Thyroid gland (tissue), 4 donors: ENCODE data around the gene CFAP410.

Experiments used
- CTCF ChIP-seq, 6 experiments: fragments of 200-600 bp in 3 of 6; fragments of 450-650 bp in 3 of 6; sonication (generic) in 3 of 6; IDR thresholded peaks; one replicate each; pipeline ENCODE4 v1.5.1; 2016 to 2019; ENCODE audit warnings: antibody characterized with exemption in 6 of 6, mild to moderate bottlenecking in 2 of 6, inconsistent platforms in 1 of 6, moderate library complexity in 1 of 6
- POLR2A ChIP-seq, 2 donors: fragments of 450-650 bp; IDR thresholded peaks; one replicate each; pipeline ENCODE4 v1.6.1; 2017; ENCODE audit warnings: antibody characterized with exemption in 2 of 2, mild to moderate bottlenecking in 2 of 2, moderate library complexity in 1 of 2

- TF ChIP-seq CTCF (IDR thresholded peaks at IDR 0.05) (no peak), POLR2A (IDR thresholded peaks at IDR 0.05) (no peak)
These were observed 33.5 kb downstream of the CFAP410 start for GRCh38 chr21:44305691-44306090.
